WTC11 (cell line): ENCODE measurements around the gene EDIL3.

Experiments used
- CREB1 ChIP-seq: sonication (generic); formaldehyde crosslinking; IDR thresholded peaks from 2 replicates; pipeline ENCODE4 v1.8.0; 2023; ENCODE audit warnings: mild to moderate bottlenecking, missing genetic modification reagents
- ELF4 ChIP-seq: sonication (generic); formaldehyde crosslinking; IDR thresholded peaks from 2 replicates; pipeline ENCODE4 v1.8.1; 2022; ENCODE audit warnings: low read depth, mild to moderate bottlenecking, moderate library complexity, missing genetic modification reagents

DNA sequence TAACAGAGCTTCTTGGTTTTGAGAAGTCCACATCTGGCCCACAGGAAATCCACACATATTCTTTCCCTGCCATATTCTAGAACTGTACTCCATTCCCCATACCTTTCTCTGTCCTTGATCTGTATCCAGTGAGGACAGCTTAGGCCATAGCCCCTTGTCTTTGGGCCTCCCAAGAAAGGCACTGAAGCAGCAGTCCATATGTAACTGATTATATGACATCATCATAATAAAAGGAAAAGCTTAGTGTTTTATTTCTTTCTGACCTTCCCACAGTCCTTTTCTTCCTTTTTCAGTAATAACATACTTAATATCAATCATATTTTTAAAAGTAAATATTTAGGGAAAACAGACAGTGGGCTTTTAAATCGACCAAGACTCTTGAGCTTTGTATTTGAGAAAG lies 222.0 kb downstream of the EDIL3 start:
- TF ChIP-seq CREB1 (CRISPR knock-in tag) (no peak), ELF4 (CRISPR knock-in tag) (no peak)
